ENCODE results near the gene CENPP. TPM values are rescaled to one million over a fixed set of nuclear protein-coding genes. Genes with fewer than 3 reads are reported as not detected.
"Not testable (repeated sequence)": the region's sequence is repeated elsewhere in the genome, so short reads cannot be mapped to it uniquely, and the experiment has no call there.

Gene CENPP
- total RNA-seq, 8 experiments from 2014 or later, result 1.7 to 22.3 (median 5.0) TPM

DNA sequence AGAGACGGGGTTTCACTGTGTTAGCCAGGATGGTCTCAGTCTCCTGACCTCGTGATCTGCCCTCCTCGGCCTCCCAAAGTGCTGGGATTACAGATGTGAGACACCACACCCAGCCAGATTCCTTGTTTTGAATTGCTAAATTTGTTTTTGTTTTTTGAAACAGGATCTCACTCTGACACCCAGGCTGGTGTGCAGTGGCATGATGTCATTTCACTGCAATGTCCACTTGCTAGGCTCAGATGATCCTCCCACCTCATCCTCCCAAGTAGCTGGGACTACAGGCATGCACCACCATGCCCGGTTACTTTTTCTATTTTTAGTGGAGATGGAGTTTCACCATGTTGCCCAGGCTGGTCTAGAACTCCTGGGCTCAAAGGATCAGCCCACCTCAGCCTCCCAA is 85.4 kb downstream of the CENPP start:
- in situ Hi-C loops (cut with MboI; ENCODE audit: low pct_unique_long_range_greater_than_20kb in 2 of 9, low sequenced_read_pairs in 9 of 9, unreplicated experiment in 9 of 9); H3K4me1 ChIP-seq (replicated peaks in 1 of 2); H3K27ac ChIP-seq; H3K4me3 ChIP-seq: not testable (repeated sequence)
- 0 to 100% (median 80%) methylated on average over 1 to 4 of the region's 4 CpGs; no CpG with 5 or more reads in 3 of the 10 experiments for WGBS, 10 experiments
- peak in 3 of 8 experiments; percentile 95 to 98 (median 97) for ATAC-seq (replicated peaks in 6 of 8)

DNA sequence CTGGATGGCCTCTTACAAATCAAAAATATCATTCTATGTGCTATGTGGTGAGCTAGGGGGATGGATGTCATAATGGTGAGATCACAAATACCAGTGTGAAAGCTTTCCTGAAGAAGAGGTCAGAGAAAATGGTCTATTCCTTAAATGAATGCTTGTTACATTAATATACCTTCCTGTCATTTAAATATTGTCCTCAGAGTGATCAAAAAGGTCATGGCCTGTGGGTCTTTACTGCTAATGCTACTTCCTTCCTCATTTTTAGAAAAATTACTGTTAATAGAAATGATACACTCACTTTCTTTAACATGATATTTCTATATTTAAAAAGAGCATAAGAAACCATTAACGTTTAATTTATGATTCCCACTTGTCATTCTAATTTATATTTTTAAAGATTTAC is 88.8 kb downstream of the CENPP start:
- ATAC-seq (replicated peaks in 6 of 8), result no peak
- Histone ChIP-seq H3K4me1 (replicated peaks in 1 of 2) (no peaks in the 10 kb centered on the region), H3K27ac (no peak overlapping the region), H3K4me3 (no peak overlapping the region)
- 0 to 100% (median 76%) methylated on average over 1 of the region's 1 CpG; no CpG with 5 or more reads in 2 of the 10 experiments for WGBS, 10 experiments
- in situ Hi-C loops (cut with MboI; ENCODE audit: low pct_unique_long_range_greater_than_20kb in 2 of 9, low sequenced_read_pairs in 9 of 9, unreplicated experiment in 9 of 9), result no loop called here

DNA sequence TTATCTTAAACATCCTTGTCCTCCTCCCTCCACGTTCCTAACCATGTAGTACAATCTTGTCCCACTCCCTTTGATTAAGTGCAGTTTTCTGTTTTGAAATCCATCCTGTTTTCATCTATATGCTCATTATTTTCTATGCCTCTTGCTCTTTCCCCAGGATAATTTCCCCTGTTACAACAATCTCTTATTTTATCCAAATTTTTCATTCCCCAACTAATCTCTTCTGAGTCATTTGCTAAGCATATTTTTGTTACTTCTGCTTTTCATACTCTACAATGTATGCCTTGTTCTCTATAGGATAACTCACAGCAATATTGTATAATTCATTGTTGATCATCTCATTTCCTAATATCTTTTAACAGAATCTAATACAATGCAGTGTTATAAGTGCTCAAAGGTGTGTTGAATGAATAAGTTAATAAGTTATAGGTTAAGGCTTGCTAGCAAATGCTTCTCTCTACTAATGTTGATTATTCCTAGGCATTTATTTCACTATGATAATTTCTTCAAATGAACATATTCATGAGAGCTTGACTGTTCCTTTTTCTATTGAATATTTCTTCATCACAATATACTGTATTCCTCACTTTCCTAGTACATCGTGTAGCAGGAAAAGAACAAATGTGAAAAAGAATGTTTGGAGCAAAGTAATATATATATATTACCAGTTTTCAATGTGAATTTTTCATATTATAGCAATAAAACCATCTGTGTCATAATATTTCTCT is 97.0 kb downstream of the CENPP start:
- H3K4me3 ChIP-seq, result no peak overlapping the region
- ATAC-seq (replicated peaks in 6 of 8), result peak in 3 of 8 experiments; percentile 33 to 51 (median 46)
- H3K27ac ChIP-seq, result no peak overlapping the region
- peaks cover 3 to 7% of the 10 kb centered on the region in 2 donors for H3K4me1 ChIP-seq (replicated peaks in 1 of 2)
- in situ Hi-C loops (cut with MboI; ENCODE audit: low pct_unique_long_range_greater_than_20kb in 2 of 9, low sequenced_read_pairs in 9 of 9, unreplicated experiment in 9 of 9), result no loop called here
- 5 to 100% (median 60%) methylated on average over 1 to 2 of the region's 2 CpGs for WGBS, 10 experiments

DNA sequence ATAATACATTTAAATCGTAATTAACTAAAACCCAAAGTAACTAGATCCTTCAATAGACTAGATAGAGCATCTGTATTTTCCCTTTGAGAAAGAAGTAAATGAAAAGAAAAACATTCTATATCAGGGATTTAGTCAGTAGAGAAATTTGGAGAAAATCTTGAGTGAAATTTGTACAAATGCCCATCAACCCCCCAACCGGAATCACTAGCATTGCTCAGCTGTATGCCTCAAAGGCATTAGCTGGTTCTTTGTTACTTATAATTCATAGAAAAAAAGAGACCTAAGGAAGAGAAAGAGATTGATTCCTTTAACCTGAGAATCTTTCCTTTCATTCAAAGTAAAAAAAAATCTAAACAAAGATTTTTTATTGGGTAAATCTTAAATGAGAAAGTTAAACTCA is 97.9 kb downstream of the CENPP start:
- WGBS, 10 experiments, result 33 to 100% (median 80%) methylated on average over 1 to 2 of the region's 2 CpGs
- peaks cover 3 to 7% of the 10 kb centered on the region in 2 donors for H3K4me1 ChIP-seq (replicated peaks in 1 of 2)
- no peak overlapping the region for H3K27ac ChIP-seq
- no peak overlapping the region for H3K4me3 ChIP-seq
- in situ Hi-C loops (cut with MboI; ENCODE audit: low pct_unique_long_range_greater_than_20kb in 2 of 9, low sequenced_read_pairs in 9 of 9, unreplicated experiment in 9 of 9), result no loop called here
- ATAC-seq (replicated peaks in 6 of 8), result no peak

DNA sequence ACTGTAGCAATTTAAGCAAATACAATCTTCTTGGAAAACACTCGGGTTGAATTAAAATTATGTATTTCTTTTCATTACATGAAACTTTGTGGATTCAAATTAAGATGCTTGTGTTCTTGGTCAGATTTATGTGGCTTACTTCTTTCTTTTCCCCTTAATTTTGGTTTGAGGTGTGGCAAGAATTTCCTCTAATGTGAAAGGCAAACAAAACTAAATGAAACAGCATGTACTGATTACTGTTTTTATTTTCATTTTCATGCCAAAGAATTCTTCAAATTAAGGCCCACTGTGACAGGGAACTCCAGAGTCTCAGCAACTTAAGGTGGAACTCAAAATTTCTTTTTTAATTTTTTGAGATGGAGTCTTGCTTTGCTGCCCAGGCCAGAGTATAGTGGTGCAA is 98.6 kb downstream of the CENPP start, which contains the start of gene OMD:
TSS of gene OMD (minus strand) at position 132 of the 400 bp plus-strand sequence. CDS start 6,913 bp downstream, outside the sequence.
- in situ Hi-C loops (cut with MboI; ENCODE audit: low pct_unique_long_range_greater_than_20kb in 2 of 9, low sequenced_read_pairs in 9 of 9, unreplicated experiment in 9 of 9), result no loop called here
- ATAC-seq (replicated peaks in 6 of 8), result no peak

DNA sequence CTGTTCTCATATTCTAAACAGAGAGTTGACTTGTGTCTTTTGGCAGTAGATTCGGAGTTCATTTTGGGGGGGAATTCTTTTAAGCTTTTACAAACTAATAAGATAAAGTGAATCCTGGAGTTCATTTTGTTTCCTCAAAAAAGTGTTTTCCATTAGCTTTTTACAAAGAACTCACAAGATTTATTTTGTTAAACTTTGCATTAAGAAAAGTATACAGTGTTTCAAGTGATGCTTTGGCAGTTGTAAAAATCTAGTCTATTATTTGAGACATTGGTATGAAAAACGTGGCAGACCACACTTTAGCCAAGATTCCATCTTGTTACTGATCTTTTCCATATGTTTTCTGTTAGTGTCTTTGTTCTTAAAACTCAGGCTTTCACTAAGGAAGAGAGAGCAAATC is 99.7 kb downstream of the CENPP start:
- H3K4me3 ChIP-seq, result no peak overlapping the region
- no peak overlapping the region for H3K27ac ChIP-seq
- in situ Hi-C loops (cut with MboI; ENCODE audit: low pct_unique_long_range_greater_than_20kb in 2 of 9, low sequenced_read_pairs in 9 of 9, unreplicated experiment in 9 of 9), result loop anchor here in 2 of 9 experiments (25.0 kb wide), 1 partner anchor 88 kb away; the partner anchor contains the start of genes CENPP (in 2 of the 2) and NOL8 (in 2 of the 2)
- ATAC-seq (replicated peaks in 6 of 8), result no peak
- H3K4me1 ChIP-seq (replicated peaks in 1 of 2), result peaks cover 3 to 7% of the 10 kb centered on the region in 2 donors
- WGBS, 10 experiments, result 0 to 90% (median 68%) methylated on average over 1 to 2 of the region's 2 CpGs

More for the DNA sequence above, 98.6 kb downstream of the CENPP start, which contains the start of gene OMD:
- no peak within 1 kb of the TSS for H3K27ac ChIP-seq
- peaks cover 3 to 7% of the 10 kb centered on the region in 2 donors for H3K4me1 ChIP-seq (replicated peaks in 1 of 2)
- no peak within 1 kb of the TSS for H3K4me3 ChIP-seq
- WGBS, 10 experiments, result 0 to 100% (median 88%) methylated on average over 1 of the region's 1 CpG; no CpG with 5 or more reads in 1 of the 10 experiments

DNA sequence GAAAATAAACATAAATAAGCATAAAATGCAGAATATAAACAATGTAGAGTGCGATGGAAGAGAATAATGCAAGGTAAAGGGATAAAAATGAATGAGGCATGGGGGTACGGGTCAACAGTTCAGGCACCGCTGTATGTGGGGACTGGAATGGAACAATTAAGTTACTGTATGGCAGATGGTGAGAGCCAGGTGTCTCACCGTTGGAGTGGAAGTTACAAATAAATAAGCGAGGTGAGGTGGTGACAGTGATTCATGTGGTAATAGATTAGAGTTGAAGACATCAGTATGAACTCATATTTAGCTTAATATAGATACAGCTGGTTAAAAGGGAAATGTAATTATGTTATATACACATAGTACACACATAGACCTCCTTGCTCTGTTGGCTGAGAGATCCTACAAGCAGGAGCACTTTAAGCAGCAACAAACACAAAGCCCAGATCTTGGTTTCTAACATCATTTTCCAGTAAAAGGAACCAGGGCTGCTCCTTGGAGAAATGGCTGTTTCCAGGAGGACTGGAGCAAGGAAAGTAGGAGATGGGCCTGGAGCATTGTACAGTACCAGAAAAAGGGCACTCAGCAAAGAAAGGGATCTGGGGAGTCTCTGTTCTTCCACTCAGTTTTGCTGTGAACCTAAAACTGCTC is 100.9 kb downstream of the CENPP start:
- 45 to 98% (median 59%) methylated on average over 3 to 5 of the region's 5 CpGs; no CpG with 5 or more reads in 1 of the 10 experiments for WGBS, 10 experiments
- H3K4me1 ChIP-seq (replicated peaks in 1 of 2), result peaks cover 3 to 7% of the 10 kb centered on the region in 2 donors
- in situ Hi-C loops (cut with MboI; ENCODE audit: low pct_unique_long_range_greater_than_20kb in 2 of 9, low sequenced_read_pairs in 9 of 9, unreplicated experiment in 9 of 9), result loop anchor here in 2 of 9 experiments (25.0 kb wide), 1 partner anchor 89 kb away; the partner anchor contains the start of genes CENPP (in 2 of the 2) and NOL8 (in 2 of the 2)
- no peak overlapping the region for H3K27ac ChIP-seq
- peak in 1 of 8 experiments; percentile 72 for ATAC-seq (replicated peaks in 6 of 8)
- no peak overlapping the region for H3K4me3 ChIP-seq

DNA sequence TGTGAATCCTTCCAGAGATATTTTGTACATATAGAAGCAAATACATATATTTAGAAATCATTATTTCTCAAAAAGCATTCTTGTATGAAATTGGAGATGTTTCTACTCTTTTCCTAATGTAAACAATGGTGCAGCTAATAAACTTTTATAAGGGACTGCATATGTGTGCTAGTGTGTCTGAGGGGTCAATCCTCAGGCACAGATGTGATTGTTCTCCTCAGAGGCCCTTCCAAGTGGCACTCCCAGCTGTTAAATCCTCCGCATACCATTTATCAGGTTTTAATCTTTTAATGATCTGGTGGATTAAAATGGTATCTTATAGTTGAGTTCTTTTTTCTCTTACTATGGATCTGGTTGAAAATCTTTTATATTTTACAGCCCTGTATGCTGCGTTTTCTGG is 104.1 kb downstream of the CENPP start:
- Histone ChIP-seq H3K4me1 (replicated peaks in 1 of 2) (peaks cover 3 to 7% of the 10 kb centered on the region in 2 donors), H3K27ac (no peak overlapping the region), H3K4me3 (no peak overlapping the region)
- in situ Hi-C loops (cut with MboI; ENCODE audit: low pct_unique_long_range_greater_than_20kb in 2 of 9, low sequenced_read_pairs in 9 of 9, unreplicated experiment in 9 of 9), result loop anchor here in 3 of 9 experiments (10.0 to 25.0 kb wide), 2 partner anchors 93 to 95 kb away; partner anchors contain the start of genes CENPP (in 2 of the 3) and NOL8 (in 2 of the 3)
- no peak for ATAC-seq (replicated peaks in 6 of 8)
- 0 to 100% (median 65%) methylated on average over 1 to 2 of the region's 2 CpGs; no CpG with 5 or more reads in 1 of the 10 experiments for WGBS, 10 experiments

DNA sequence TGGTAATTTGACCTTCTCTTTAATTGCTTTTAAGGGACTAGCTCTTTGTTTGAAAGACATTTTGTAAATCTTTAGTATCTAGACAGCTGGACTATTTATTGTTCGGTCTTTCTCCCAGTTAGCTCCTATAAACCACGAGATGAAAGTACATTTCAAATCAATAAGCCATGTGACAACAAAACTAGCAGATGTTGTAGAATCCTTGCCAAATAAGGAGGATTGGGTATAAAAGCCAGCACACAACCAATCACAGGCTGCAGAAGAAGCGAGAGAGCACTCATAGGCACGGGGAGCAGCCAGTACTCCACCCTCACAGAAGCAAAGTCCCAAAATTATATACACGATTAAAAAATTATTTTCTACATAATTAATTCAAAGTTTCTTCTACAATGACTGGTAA is 106.6 kb downstream of the CENPP start:
- Histone ChIP-seq H3K27ac (no peak overlapping the region), H3K4me1 (replicated peaks in 1 of 2) (no peaks in the 10 kb centered on the region), H3K4me3 (no peak overlapping the region)
- in situ Hi-C loops (cut with MboI; ENCODE audit: low pct_unique_long_range_greater_than_20kb in 2 of 9, low sequenced_read_pairs in 9 of 9, unreplicated experiment in 9 of 9), result loop anchor here in 3 of 9 experiments (10.0 to 25.0 kb wide), 2 partner anchors 95 to 98 kb away; partner anchors contain the start of genes CENPP (in 2 of the 3) and NOL8 (in 2 of the 3)
- peak in 2 of 8 experiments; percentile 38 for ATAC-seq (replicated peaks in 6 of 8)
- 0 to 100% (median 71%) methylated on average over 1 to 5 of the region's 5 CpGs for WGBS, 10 experiments

DNA sequence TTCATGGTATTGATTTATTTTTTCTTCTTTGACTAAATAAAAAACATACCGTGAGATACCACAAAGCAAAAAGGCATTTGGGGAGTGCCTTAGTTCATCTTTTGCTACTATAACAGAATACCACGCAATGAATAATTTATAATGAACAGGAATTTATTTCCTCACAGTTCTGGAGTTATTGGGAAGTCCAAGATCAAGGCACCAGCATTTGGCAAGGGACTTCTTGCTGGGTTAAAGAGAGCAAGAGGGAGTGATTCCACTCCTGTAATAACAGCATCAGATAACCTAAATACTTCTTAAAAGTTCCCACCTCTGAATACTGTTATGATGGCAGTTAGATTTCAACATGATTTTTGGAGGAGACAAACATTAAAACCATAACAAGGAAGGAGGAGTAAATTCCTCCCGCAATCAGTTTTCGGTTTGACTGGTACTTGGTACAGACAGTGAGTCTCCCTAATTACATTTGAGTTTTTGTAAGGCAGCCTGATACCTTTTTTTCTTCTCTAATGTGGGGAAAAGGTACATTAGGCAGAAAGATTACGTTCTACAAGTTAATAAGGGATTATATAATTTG is 107.3 kb downstream of the CENPP start:
- in situ Hi-C loops (cut with MboI; ENCODE audit: low pct_unique_long_range_greater_than_20kb in 2 of 9, low sequenced_read_pairs in 9 of 9, unreplicated experiment in 9 of 9), result loop anchor here in 3 of 9 experiments (10.0 to 25.0 kb wide), 2 partner anchors 96 to 98 kb away; partner anchors contain the start of genes CENPP (in 2 of the 3) and NOL8 (in 2 of the 3)

DNA sequence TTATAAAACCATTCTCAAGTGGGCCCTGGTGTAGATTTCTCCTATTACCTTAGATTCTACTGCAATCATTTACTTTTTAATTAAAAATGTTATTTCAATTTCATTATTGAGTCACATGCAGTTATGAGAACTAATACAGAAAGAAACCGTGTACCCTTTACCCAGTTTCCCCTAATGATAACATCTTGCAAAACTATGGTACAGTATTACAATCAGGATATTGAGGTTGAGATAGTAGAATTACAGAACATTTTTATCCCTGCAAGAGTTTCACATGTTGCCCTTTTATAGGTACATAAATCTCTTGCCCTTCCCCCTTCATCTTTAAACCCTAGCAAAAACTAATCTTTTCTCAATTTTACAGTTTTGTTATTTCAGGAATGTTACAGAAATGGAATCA is 109.5 kb downstream of the CENPP start:
- ATAC-seq (replicated peaks in 6 of 8), result no peak
- in situ Hi-C loops (cut with MboI; ENCODE audit: low pct_unique_long_range_greater_than_20kb in 2 of 9, low sequenced_read_pairs in 9 of 9, unreplicated experiment in 9 of 9), result loop anchor here in 3 of 9 experiments (10.0 to 25.0 kb wide), 2 partner anchors 98 to 100 kb away; partner anchors contain the start of genes CENPP (in 2 of the 3) and NOL8 (in 2 of the 3)
- Histone ChIP-seq H3K4me3 (no peak overlapping the region), H3K4me1 (replicated peaks in 1 of 2) (no peaks in the 10 kb centered on the region), H3K27ac (no peak overlapping the region)
- WGBS, 10 experiments, result 80 to 100% (median 100%) methylated on average over 1 of the region's 1 CpG; no CpG with 5 or more reads in 1 of the 10 experiments

More for the DNA sequence above, 107.3 kb downstream of the CENPP start:
- WGBS, 10 experiments, result 45 to 100% (median 91%) methylated on average over 2 to 5 of the region's 5 CpGs
- ATAC-seq (replicated peaks in 6 of 8), result no peak
- Histone ChIP-seq H3K27ac (no peak overlapping the region), H3K4me3 (no peak overlapping the region), H3K4me1 (replicated peaks in 1 of 2) (no peaks in the 10 kb centered on the region)

DNA sequence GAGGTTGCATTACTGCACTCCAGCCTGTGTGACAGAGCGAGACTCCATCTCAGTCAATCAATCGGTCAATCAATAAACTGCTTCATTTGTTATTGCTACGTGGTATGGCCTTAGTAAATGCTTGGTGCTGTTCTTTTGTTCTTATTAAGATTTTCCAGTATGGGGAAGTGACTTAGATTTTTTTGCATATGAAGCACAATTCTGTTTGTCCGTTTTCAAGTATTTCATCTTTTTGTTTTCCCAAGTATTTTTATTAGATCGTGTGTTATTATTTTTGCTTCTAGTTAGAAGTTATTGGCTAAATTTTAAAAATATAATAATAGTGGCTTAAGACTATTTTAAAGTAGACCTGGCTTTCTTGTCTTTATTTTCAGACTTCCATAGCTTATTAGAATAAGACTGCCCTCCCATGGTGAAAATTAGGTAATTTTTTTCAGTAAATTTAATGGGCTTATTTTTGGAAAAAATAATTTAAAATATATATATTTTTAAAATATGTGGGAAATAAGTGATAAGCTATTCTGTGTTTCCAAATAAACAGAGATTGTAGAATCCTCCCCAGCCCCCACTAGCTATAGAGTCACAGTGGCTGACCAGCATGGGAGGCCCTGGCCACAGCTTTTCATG is 113.3 kb downstream of the CENPP start:
- in situ Hi-C loops (cut with MboI; ENCODE audit: low pct_unique_long_range_greater_than_20kb in 2 of 9, low sequenced_read_pairs in 9 of 9, unreplicated experiment in 9 of 9), result loop anchor here in 3 of 9 experiments (10.0 to 25.0 kb wide), 2 partner anchors 102 to 104 kb away; partner anchors contain the start of genes CENPP (in 2 of the 3) and NOL8 (in 2 of the 3)
- no peak for ATAC-seq (replicated peaks in 6 of 8)
- Histone ChIP-seq H3K4me3 (no peak overlapping the region), H3K27ac (no peak overlapping the region), H3K4me1 (replicated peaks in 1 of 2) (no peaks in the 10 kb centered on the region)
- WGBS, 10 experiments, result 0 to 96% (median 80%) methylated on average over 1 to 5 of the region's 5 CpGs
